Stimulated activated CD4-positive, alpha-beta T cell treated with anti-CD3 and anti-CD28 coated beads, Interleukin-12 subunit alpha, Interleukin-12 subunit beta, amount 100 ng/mL, for 48 hours (primary cell): ENCODE results near the gene FAM83E.
"Not testable (repeated sequence)": the region's sequence is repeated elsewhere in the genome, so short reads cannot be mapped to it uniquely, and the experiment has no call there.

Experiments
- DNase-seq, 3 donors: peaks; one replicate each; pipeline ENCODE4 v3.0.0-alpha.2; 2020; ENCODE audit warnings: low read depth in 2 of 3, low spot score in 1 of 3

FAM83E gene

GRCh38 chr19:48614436-48615230, at the start of gene FAM83E:
TSS of gene FAM83E (minus strand) at chr19:48615076. CDS start at chr19:48613372, 1,704 bp downstream.
- no peak for DNase-seq

- DNase-seq = no peak
Observed at GRCh38 chr19:48664476-48664875, 49.6 kb upstream of the FAM83E start.

GRCh38 chr19:48663667-48664066, 48.8 kb upstream of the FAM83E start:
- DNase-seq = no peak

- DNase-seq = no peak
Observed at GRCh38 chr19:48661711-48662090, 46.8 kb upstream of the FAM83E start.

GRCh38 chr19:48660852-48661710, 46.2 kb upstream of the FAM83E start:
- peak; percentile 75 to 87 (median 75) for DNase-seq

GRCh38 chr19:48659768-48660167, 44.9 kb upstream of the FAM83E start:
- DNase-seq = no peak

- no peak for DNase-seq
Observed at GRCh38 chr19:48658483-48658882, 43.6 kb upstream of the FAM83E start.

- DNase-seq = not testable (repeated sequence)
Observed at GRCh38 chr19:48657828-48658227, 43.0 kb upstream of the FAM83E start.

GRCh38 chr19:48656840-48657474, 42.1 kb upstream of the FAM83E start:
- no peak for DNase-seq

GRCh38 chr19:48654299-48655059, 39.6 kb upstream of the FAM83E start:
- no peak for DNase-seq

- DNase-seq = no peak
Observed at GRCh38 chr19:48651683-48652048, 36.8 kb upstream of the FAM83E start.

- no peak for DNase-seq
Observed at GRCh38 chr19:48650974-48651682, 36.3 kb upstream of the FAM83E start.

- no peak for DNase-seq
Observed at GRCh38 chr19:48648134-48648533, 33.3 kb upstream of the FAM83E start.

GRCh38 chr19:48646722-48647216, 31.9 kb upstream of the FAM83E start:
- DNase-seq = no peak

- peak; percentile 85 to 88 (median 88) for DNase-seq
Observed at GRCh38 chr19:48646001-48646721, 31.3 kb upstream of the FAM83E start, which contains the start of gene CA11. TSS of gene CA11 (minus strand) at chr19:48646187. CDS start at chr19:48645632, 555 bp downstream.

GRCh38 chr19:48645620-48646000, 30.7 kb upstream of the FAM83E start:
- DNase-seq = no peak

GRCh38 chr19:48644839-48645619, 30.2 kb upstream of the FAM83E start:
- peak; percentile 69 to 76 (median 71) for DNase-seq

- DNase-seq = no peak
Observed at GRCh38 chr19:48644355-48644754, 29.5 kb upstream of the FAM83E start.

GRCh38 chr19:48642862-48643261, 28.0 kb upstream of the FAM83E start:
- no peak for DNase-seq
